Naive thymus-derived CD8-positive, alpha-beta T cell (primary cell): ENCODE measurements around the gene MTHFSD. TPM values are rescaled to one million over a fixed set of nuclear protein-coding genes. Genes with fewer than 3 reads are reported as not detected.

Experiments used
- ATAC-seq, 2 donors: fragments of 150-1000 bp; cut with Tn5 transposase in 1 of 2; sonication (Bioruptor Pico), chemical (Tn5 transposase) in 1 of 2; 1 replicate in 1 of 2; 2 replicates in 1 of 2; pipeline ENCODE4 v1.10.0; 2021; ENCODE audit warnings: mild to moderate bottlenecking in 2 of 2, moderate library complexity in 2 of 2
- POLR2A ChIA-PET: fragments of 350-600 bp; sonication (Branson Sonifier 250); formaldehyde crosslinking; loops from one replicate; lab custom pipeline; 2021; ENCODE audit warnings: antibody characterized with exemption; lab: Charles Lee
- DNase-seq, 10 donors: peaks; one replicate each; pipeline versions ENCODE4 v3.0.0 to v3.0.0-alpha.2; 2020 to 2022
- H3K27ac Mint-ChIP-seq, 10 donors: one replicate each; pipeline ENCODE4 v1.8.0; 2020 to 2022; ENCODE audit warnings: mild to moderate bottlenecking in 10 of 10, mixed read lengths in 10 of 10, moderate library complexity in 4 of 10, inconsistent platforms in 1 of 10
- H3K27me3 Mint-ChIP-seq, 5 donors: one replicate each; pipeline ENCODE4 v1.8.0; 2021 to 2022; ENCODE audit warnings: mixed read lengths in 5 of 5
- H3K36me3 Mint-ChIP-seq, 3 donors: one replicate each; pipeline ENCODE4 v1.8.0; 2020 to 2022; ENCODE audit warnings: mixed read lengths in 3 of 3, mild to moderate bottlenecking in 2 of 3, inconsistent platforms in 1 of 3
- H3K4me1 Mint-ChIP-seq, 4 donors: one replicate each; pipeline ENCODE4 v1.8.0; 2021 to 2022; ENCODE audit warnings: mixed read lengths in 4 of 4
- H3K4me3 Mint-ChIP-seq, 10 donors: one replicate each; pipeline ENCODE4 v1.8.0; 2020 to 2022; ENCODE audit warnings: mild to moderate bottlenecking in 10 of 10, mixed read lengths in 10 of 10, moderate library complexity in 6 of 10, inconsistent platforms in 1 of 10
- H3K9me3 Mint-ChIP-seq, 9 donors: one replicate each; pipeline ENCODE4 v1.8.0; 2020 to 2022; ENCODE audit warnings: mixed read lengths in 9 of 9, mild to moderate bottlenecking in 3 of 9, inconsistent platforms in 1 of 9, moderate library complexity in 1 of 9
- polyA plus RNA-seq, 3 donors: library from polyadenylated mRNA; unstranded; fragments of 300-500 nt; fragmentation: Illumina TruSeq; gene quantifications; one replicate each; pipeline ENCODE4 v1.2.3, GENCODE V29; 2021
- total RNA-seq, 8 experiments: library from RNA in 2 of 8; stranded (reverse) in 2 of 8; gene quantifications; one replicate each; pipeline ENCODE4 v1.2.3 and lab custom pipeline; 2021 to 2026

MTHFSD gene
- total and polyA plus RNA-seq, 5 experiments from 2014 or later = 9.8 to 41.6 (median 19.0) TPM

- no peak overlapping the region for H3K4me3 Mint-ChIP-seq
- no peak overlapping the region for H3K27ac Mint-ChIP-seq
- H3K27me3 Mint-ChIP-seq = peaks cover 29 to 88% (median 62%) of the 10 kb centered on the region in 5 donors
- H3K36me3 Mint-ChIP-seq = peaks cover 0 to 2% (median 0%) of the 10 kb centered on the region in 3 donors
- peaks cover 6 to 16% (median 11%) of the 10 kb centered on the region in 4 donors for H3K4me1 Mint-ChIP-seq
- DNase-seq (no peak), ATAC-seq (no peak)
- H3K9me3 Mint-ChIP-seq = no peaks in the 10 kb centered on the region
- POLR2A ChIA-PET = no interaction called here
Measured at GRCh38 chr16:86572606-86573005, 17.6 kb upstream of the MTHFSD start.

DNA sequence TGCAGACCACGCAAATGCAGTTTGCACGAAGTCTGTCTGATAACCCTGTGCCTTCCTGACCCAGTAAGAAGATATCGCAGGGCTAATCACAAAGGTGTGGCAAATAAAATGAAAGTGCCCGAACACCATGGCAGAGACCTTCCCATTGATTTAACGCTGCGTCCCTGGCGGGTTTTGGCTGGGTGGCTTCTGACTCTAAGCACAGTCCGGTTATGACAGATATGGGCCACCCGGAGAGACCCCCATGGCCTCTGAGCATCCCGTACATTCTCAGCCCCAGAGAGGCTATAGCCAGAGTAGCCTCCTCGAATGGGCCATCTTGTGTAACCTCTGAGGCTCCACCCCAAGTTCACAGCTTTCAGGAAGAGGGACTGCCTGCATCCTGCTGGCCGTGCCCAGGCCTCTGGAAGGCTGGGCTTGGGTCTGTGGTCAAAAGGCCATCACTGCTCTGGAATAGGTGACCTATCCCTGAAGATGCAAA is 17.0 kb upstream of the MTHFSD start:
- DNase-seq (no peak), ATAC-seq (no peak)
- Mint-ChIP-seq H3K27ac (no peak overlapping the region), H3K36me3 (no peaks in the 10 kb centered on the region), H3K27me3 (peaks cover 29 to 84% (median 56%) of the 10 kb centered on the region in 5 donors), H3K9me3 (no peaks in the 10 kb centered on the region), H3K4me3 (no peak overlapping the region), H3K4me1 (peaks cover 6 to 17% (median 12%) of the 10 kb centered on the region in 4 donors)
- POLR2A ChIA-PET = no interaction called here

- no peaks in the 10 kb centered on the region for H3K36me3 Mint-ChIP-seq
- POLR2A ChIA-PET = no interaction called here
- DNase-seq = no peak
- no peak for ATAC-seq
- H3K4me1 Mint-ChIP-seq = peaks cover 2 to 13% (median 9%) of the 10 kb centered on the region in 4 donors
- H3K27me3 Mint-ChIP-seq = peaks cover 26 to 80% (median 53%) of the 10 kb centered on the region in 5 donors
- H3K4me3 Mint-ChIP-seq = no peak overlapping the region
- no peak overlapping the region for H3K27ac Mint-ChIP-seq
- H3K9me3 Mint-ChIP-seq = no peaks in the 10 kb centered on the region
Measured at GRCh38 chr16:86571530-86571915, 16.5 kb upstream of the MTHFSD start.

DNA sequence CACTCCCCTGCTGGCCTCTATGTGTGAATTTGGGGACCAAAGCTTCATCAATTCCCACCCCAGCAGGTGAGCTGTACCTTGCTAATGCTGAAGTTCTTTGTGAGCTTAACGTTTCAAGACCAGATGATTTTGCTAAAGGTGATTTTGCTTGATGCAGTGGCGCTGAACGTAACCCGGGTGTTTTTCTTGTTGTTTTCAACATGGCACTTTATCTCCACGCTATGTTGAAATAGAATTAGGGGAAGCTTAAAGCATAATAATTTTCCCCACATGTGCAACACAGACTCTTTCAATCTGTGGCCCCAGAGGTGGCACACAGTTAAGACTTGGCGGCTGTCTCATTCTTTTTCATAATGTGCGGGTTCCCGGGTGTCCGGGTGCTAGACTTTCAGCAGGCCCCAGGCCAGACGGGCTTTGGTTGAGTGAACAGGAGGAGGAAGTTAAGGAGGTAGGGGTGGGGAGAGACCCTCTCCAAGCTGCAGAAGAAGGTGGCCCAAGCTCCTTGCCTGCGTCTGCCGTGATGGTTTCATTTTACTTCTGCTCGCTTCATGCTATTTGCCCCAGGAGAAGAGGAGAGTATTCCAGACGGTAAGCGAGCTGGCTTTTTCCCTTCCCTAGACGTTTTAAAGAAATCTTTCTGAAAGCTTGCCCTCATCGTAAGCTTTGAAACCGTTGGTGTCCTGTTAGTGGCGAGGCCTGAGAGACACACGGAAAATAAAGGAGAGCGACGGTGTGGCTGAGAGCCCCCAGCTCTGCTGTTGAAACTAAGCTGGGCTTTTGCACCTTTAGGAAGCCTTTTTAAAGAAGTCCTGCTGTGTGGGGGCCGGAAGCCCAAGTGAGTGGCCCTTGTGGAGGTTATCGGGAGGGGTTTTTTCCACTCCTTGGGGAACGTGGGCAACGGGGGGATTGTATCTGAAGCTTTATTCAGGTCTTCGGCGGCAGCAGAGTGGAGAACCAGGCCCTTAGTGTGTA is 15.8 kb upstream of the MTHFSD start:
- Mint-ChIP-seq H3K27me3 (peaks cover 23 to 78% (median 52%) of the 10 kb centered on the region in 5 donors), H3K9me3 (no peaks in the 10 kb centered on the region), H3K27ac (no peak overlapping the region), H3K4me1 (peaks cover 0 to 12% (median 6%) of the 10 kb centered on the region in 4 donors), H3K4me3 (peak overlapping the region in 1 of 10 donors; percentile 2), H3K36me3 (no peaks in the 10 kb centered on the region)
- POLR2A ChIA-PET = no interaction called here
- ATAC-seq = no peak
- no peak for DNase-seq

- H3K27me3 Mint-ChIP-seq = peaks cover 27 to 78% (median 58%) of the 10 kb centered on the region in 5 donors
- POLR2A ChIA-PET = no interaction called here
- ATAC-seq (no peak), DNase-seq (no peak)
- no peaks in the 10 kb centered on the region for H3K36me3 Mint-ChIP-seq
- H3K4me1 Mint-ChIP-seq = peaks cover 0 to 15% (median 6%) of the 10 kb centered on the region in 4 donors
- H3K4me3 Mint-ChIP-seq = no peak overlapping the region
- no peaks in the 10 kb centered on the region for H3K9me3 Mint-ChIP-seq
- no peak overlapping the region for H3K27ac Mint-ChIP-seq
Measured at GRCh38 chr16:86569701-86570447, 14.8 kb upstream of the MTHFSD start.

DNA sequence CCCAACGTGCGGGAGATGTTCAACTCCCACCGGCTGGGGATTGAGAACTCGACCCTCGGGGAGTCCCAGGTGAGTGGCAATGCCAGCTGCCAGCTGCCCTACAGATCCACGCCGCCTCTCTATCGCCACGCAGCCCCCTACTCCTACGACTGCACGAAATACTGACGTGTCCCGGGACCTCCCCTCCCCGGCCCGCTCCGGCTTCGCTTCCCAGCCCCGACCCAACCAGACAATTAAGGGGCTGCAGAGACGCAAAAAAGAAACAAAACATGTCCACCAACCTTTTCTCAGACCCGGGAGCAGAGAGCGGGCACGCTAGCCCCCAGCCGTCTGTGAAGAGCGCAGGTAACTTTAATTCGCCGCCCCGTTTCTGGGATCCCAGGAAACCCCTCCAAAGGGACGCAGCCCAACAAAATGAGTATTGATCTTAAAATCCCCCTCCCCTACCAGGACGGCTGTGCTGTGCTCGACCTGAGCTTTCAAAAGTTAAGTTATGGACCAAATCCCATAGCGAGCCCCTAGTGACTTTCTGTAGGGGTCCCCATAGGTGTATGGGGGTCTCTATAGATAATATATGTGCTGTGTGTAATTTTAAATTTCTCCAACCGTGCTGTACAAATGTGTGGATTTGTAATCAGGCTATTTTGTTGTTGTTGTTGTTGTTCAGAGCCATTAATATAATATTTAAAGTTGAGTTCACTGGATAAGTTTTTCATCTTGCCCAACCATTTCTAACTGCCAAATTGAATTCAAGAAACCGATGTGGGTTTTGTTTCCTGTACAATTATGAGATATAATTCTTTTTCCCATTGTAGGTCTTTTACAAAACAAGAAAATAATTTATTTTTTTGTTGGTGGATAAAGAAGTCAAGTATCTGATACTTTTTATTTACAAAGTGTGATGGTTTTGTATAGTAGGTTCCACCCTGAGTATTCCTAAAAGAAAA is 13.9 kb upstream of the MTHFSD start:
- peaks cover 4 to 21% (median 13%) of the 10 kb centered on the region in 4 donors for H3K4me1 Mint-ChIP-seq
- POLR2A ChIA-PET = no interaction called here
- H3K27ac Mint-ChIP-seq = no peak overlapping the region
- ATAC-seq = no peak
- H3K4me3 Mint-ChIP-seq = peak overlapping the region in 6 of 10 donors; percentile 30 to 67 (median 42)
- no peak for DNase-seq
- no peaks in the 10 kb centered on the region for H3K36me3 Mint-ChIP-seq
- peaks cover 30 to 80% (median 54%) of the 10 kb centered on the region in 5 donors for H3K27me3 Mint-ChIP-seq
- H3K9me3 Mint-ChIP-seq = no peaks in the 10 kb centered on the region

DNA sequence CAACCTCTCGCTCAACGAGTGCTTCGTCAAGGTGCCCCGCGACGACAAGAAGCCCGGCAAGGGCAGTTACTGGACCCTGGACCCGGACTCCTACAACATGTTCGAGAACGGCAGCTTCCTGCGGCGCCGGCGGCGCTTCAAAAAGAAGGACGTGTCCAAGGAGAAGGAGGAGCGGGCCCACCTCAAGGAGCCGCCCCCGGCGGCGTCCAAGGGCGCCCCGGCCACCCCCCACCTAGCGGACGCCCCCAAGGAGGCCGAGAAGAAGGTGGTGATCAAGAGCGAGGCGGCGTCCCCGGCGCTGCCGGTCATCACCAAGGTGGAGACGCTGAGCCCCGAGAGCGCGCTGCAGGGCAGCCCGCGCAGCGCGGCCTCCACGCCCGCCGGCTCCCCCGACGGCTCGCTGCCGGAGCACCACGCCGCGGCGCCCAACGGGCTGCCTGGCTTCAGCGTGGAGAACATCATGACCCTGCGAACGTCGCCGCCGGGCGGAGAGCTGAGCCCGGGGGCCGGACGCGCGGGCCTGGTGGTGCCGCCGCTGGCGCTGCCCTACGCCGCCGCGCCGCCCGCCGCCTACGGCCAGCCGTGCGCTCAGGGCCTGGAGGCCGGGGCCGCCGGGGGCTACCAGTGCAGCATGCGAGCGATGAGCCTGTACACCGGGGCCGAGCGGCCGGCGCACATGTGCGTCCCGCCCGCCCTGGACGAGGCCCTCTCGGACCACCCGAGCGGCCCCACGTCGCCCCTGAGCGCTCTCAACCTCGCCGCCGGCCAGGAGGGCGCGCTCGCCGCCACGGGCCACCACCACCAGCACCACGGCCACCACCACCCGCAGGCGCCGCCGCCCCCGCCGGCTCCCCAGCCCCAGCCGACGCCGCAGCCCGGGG is 12.9 kb upstream of the MTHFSD start:
- Mint-ChIP-seq H3K4me3 (peak overlapping the region in 7 of 10 donors; percentile 12 to 61 (median 48)), H3K27ac (no peak overlapping the region), H3K36me3 (no peaks in the 10 kb centered on the region), H3K4me1 (peaks cover 7 to 28% (median 20%) of the 10 kb centered on the region in 4 donors), H3K9me3 (no peaks in the 10 kb centered on the region), H3K27me3 (peaks cover 31 to 76% (median 52%) of the 10 kb centered on the region in 5 donors)
- POLR2A ChIA-PET = no interaction called here
- ATAC-seq (no peak), DNase-seq (no peak)

DNA sequence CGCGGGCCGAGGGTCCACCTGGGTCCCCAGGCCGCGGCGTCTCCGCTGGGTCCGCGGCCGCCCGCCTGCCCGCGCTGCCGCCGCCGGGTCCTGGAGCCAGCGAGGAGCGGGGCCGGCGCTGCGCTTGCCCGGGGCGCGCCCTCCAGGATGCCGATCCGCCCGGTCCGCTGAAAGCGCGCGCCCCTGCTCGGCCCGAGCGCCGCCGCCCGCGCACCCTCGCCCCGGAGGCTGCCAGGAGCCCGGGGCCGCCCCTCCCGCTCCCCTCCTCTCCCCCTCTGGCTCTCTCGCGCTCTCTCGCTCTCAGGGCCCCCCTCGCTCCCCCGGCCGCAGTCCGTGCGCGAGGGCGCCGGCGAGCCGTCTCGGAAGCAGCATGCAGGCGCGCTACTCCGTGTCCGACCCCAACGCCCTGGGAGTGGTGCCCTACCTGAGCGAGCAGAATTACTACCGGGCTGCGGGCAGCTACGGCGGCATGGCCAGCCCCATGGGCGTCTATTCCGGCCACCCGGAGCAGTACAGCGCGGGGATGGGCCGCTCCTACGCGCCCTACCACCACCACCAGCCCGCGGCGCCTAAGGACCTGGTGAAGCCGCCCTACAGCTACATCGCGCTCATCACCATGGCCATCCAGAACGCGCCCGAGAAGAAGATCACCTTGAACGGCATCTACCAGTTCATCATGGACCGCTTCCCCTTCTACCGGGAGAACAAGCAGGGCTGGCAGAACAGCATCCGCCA is 12.1 kb upstream of the MTHFSD start:
- H3K27ac Mint-ChIP-seq = no peak overlapping the region
- H3K9me3 Mint-ChIP-seq = no peaks in the 10 kb centered on the region
- no peaks in the 10 kb centered on the region for H3K36me3 Mint-ChIP-seq
- peak overlapping the region in 8 of 10 donors; percentile 12 to 61 (median 46) for H3K4me3 Mint-ChIP-seq
- DNase-seq (no peak), ATAC-seq (peak in 1 of 2 donors; percentile 10)
- POLR2A ChIA-PET = no interaction called here
- H3K27me3 Mint-ChIP-seq = peaks cover 32 to 72% (median 52%) of the 10 kb centered on the region in 5 donors
- H3K4me1 Mint-ChIP-seq = peaks cover 7 to 28% (median 20%) of the 10 kb centered on the region in 4 donors

DNA sequence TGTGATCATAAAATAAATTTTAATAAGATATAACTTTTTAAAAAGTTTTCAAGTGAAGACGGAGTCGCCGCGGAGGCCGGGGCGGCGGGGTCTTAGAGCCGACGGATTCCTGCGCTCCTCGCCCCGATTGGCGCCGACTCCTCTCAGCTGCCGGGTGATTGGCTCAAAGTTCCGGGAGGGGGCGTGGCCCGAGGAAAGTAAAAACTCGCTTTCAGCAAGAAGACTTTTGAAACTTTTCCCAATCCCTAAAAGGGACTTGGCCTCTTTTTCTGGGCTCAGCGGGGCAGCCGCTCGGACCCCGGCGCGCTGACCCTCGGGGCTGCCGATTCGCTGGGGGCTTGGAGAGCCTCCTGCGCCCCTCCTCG is 11.5 kb upstream of the MTHFSD start, which contains the start of gene FOXC2:
Gene FOXC2, plus strand, starts transcription at position 229 of the 365 bp plus-strand sequence. CDS start 507 bp downstream, outside the sequence.
- H3K4me3 Mint-ChIP-seq = peak within 1 kb of the TSS; percentile 14 to 61 (median 42)

DNA sequence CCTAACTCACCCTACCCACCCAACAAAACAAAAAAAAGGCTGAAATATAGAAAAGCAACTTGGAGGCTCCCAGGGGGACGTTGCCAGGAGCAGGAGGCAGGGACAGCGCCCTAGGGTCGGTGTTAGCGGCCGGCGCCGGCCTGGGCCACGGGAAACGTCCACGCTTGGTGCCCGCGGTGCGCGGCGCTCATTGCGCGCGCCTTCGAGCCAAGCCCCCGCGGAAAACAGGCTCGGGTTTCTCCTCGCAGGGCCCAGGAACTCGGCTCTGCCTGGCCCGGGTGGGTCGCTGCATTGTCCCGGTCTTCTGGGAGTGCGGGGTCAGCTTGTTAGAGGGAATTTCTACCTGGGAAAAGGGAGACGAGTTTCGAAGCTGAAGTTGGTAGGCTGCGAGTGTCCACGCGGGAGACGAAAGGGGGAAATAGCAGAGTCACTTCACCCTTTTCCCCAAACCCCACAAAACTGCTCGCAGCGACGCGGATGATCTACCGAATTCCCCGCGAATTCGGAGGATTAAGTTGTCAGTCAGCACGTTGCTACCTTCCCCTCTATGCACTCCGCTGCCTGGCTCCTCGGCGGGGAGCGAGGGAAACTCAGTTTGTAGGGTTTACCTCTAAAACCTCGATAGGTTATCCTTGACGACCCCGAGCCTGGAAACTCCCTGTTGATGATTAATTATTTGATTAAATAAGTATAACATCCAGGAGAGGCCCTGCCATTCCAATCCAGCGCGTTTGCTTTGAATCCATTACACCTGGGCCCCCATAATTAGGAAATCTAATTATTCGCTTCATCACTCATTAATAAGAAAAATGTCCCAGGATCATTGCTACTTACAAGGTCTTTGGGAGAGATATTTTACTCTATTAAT is 10.8 kb upstream of the MTHFSD start:
- POLR2A ChIA-PET = no interaction called here
- no peaks in the 10 kb centered on the region for H3K9me3 Mint-ChIP-seq
- no peaks in the 10 kb centered on the region for H3K36me3 Mint-ChIP-seq
- no peak overlapping the region for H3K27ac Mint-ChIP-seq
- peak overlapping the region in 6 of 10 donors; percentile 18 to 52 (median 34) for H3K4me3 Mint-ChIP-seq
- peaks cover 30 to 69% (median 50%) of the 10 kb centered on the region in 5 donors for H3K27me3 Mint-ChIP-seq
- peaks cover 7 to 28% (median 20%) of the 10 kb centered on the region in 4 donors for H3K4me1 Mint-ChIP-seq
- DNase-seq (no peak), ATAC-seq (no peak)

More for the DNA sequence above, 11.5 kb upstream of the MTHFSD start, which contains the start of gene FOXC2:
- no peak within 1 kb of the TSS for H3K27ac Mint-ChIP-seq
- DNase-seq = peak in 7 of 10 donors; percentile 26 to 43 (median 29)
- peaks cover 32 to 71% (median 54%) of the 10 kb centered on the region in 5 donors for H3K27me3 Mint-ChIP-seq
- H3K4me1 Mint-ChIP-seq = peaks cover 7 to 28% (median 20%) of the 10 kb centered on the region in 4 donors
- POLR2A ChIA-PET = no interaction called here
- ATAC-seq = peak; percentile 49 to 57
- no peaks in the 10 kb centered on the region for H3K36me3 Mint-ChIP-seq
- H3K9me3 Mint-ChIP-seq = no peaks in the 10 kb centered on the region
